AG04450 (cell line): Measurements from ENCODE around the gene C16orf87. TPM values are rescaled to one million over a fixed set of nuclear protein-coding genes. Genes with fewer than 3 reads are reported as not detected.
A peak's percentile ranks its signal among the peaks of the same experiment; 100 is the strongest.

Source experiments
- CTCF ChIA-PET: fragments of 300-600, 350-600 bp; formaldehyde crosslinking; extraction: SDS; loops from one replicate; lab custom pipeline; 2022; ENCODE audit warnings: antibody characterized with exemption, inconsistent platforms; lab: Charles Lee
- POLR2A ChIA-PET: fragments of 350-600 bp; formaldehyde crosslinking; extraction: SDS; loops from one replicate; lab custom pipeline; 2021; ENCODE audit warnings: antibody characterized with exemption, inconsistent platforms; lab: Yijun Ruan, JAX
- DNase-seq: peaks from one replicate; pipeline ENCODE4 v3.0.0-alpha.2; 2011; ENCODE audit warnings: low read depth, low spot score
- H3K27ac ChIP-seq: one replicate; pipeline ENCODE4 v1.5.1; 2012; ENCODE audit warnings: low read depth, low read length, control low read depth
- H3K27me3 ChIP-seq: one replicate; pipeline ENCODE4 v1.6.0; 2012; ENCODE audit warnings: low read length; ENCODE audit not compliant: control insufficient read depth, insufficient read depth
- H3K4me3 ChIP-seq: 2 replicates; pipeline ENCODE4 v1.5.1; 2011; ENCODE audit warnings: mild to moderate bottlenecking, low read depth, low read length, control low read depth
- H3K9me3 ChIP-seq: 2 replicates; pipeline ENCODE4 v1.5.1; 2012; ENCODE audit warnings: low read length; ENCODE audit not compliant: control insufficient read depth, insufficient read depth
- polyA plus RNA-seq: library from polyadenylated mRNA; depleted of rRNA; stranded (reverse); fragments of >200 nt; gene quantifications from 2 replicates; pipeline ENCODE4 v1.2.3, GENCODE V29; 2011
- TF ChIP-seq, protein P1 (sequence below): IDR thresholded peaks from 2 replicates; pipeline ENCODE4 v1.5.1; 2011; ENCODE audit warnings: low read depth, low read length, control low read depth, inconsistent platforms

The C16orf87 gene
- polyA plus RNA-seq, 1 experiment, result 21.7 TPM

DNA sequence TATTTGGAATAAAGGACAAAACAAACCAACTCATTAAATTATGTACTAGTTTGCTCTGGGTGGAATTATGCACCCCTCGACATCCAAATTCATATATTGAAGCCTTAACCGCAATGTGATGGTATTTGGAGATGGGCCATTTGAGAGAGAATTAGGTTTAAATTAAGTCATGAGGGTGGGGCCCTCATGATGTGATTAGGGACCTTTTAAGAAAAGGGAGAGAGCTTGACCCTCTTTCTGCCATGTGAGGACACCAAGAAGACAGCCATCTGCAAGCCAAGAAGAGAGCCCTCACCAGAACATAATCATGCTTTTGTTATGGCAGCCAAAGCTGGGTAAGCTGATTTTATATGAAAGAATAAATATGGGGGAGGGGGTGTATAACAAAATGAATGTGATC, 2.0 kb downstream of the C16orf87 start:
- Histone ChIP-seq H3K4me3 (peak overlapping the region; percentile 79), H3K27ac (no peak overlapping the region), H3K9me3 (no peaks in the 10 kb centered on the region; the same call in 1 of the 2 replicates), H3K27me3 (no peaks in the 10 kb centered on the region)
- ChIA-PET POLR2A (no interaction called here), CTCF (interaction anchor here (0.6 to 2.4 kb wide), 3 partner anchors 27 to 155 kb away, joined by 3 to 11 read pairs (median 10); no protein-coding TSS in a partner anchor)
- DNase-seq, result no peak
- TF ChIP-seq, protein P1, sequence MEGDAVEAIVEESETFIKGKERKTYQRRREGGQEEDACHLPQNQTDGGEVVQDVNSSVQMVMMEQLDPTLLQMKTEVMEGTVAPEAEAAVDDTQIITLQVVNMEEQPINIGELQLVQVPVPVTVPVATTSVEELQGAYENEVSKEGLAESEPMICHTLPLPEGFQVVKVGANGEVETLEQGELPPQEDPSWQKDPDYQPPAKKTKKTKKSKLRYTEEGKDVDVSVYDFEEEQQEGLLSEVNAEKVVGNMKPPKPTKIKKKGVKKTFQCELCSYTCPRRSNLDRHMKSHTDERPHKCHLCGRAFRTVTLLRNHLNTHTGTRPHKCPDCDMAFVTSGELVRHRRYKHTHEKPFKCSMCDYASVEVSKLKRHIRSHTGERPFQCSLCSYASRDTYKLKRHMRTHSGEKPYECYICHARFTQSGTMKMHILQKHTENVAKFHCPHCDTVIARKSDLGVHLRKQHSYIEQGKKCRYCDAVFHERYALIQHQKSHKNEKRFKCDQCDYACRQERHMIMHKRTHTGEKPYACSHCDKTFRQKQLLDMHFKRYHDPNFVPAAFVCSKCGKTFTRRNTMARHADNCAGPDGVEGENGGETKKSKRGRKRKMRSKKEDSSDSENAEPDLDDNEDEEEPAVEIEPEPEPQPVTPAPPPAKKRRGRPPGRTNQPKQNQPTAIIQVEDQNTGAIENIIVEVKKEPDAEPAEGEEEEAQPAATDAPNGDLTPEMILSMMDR, result no peak

DNA sequence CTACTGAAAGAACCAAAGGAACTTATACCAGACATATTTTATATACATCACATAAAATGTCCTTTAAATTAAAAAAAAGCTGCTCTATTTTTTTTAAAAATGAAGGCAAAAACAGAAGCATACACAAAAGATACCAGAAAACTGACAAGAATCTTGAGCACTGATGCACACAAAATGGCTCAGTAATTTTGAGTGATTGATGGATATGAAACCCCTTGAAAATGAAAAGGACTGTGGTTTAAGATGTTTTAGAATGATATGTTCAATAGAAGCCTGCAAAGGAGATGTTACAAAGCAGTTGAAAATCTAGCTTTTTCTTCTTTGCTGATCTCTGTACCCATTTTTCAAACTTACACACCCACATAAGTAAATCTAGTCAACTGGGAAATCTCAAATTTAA, 2.7 kb downstream of the C16orf87 start:
- H3K27ac ChIP-seq, result no peak overlapping the region
- H3K9me3 ChIP-seq, result no peaks in the 10 kb centered on the region; the same call in 1 of the 2 replicates
- ChIA-PET CTCF (interaction anchor here (2.3 to 2.4 kb wide), 2 partner anchors 27 to 154 kb away, joined by 10 to 11 read pairs; no protein-coding TSS in a partner anchor), POLR2A (no interaction called here)
- no peak overlapping the region for H3K4me3 ChIP-seq
- DNase-seq, result no peak
- TF ChIP-seq, protein P1, result no peak
- no peaks in the 10 kb centered on the region for H3K27me3 ChIP-seq

DNA sequence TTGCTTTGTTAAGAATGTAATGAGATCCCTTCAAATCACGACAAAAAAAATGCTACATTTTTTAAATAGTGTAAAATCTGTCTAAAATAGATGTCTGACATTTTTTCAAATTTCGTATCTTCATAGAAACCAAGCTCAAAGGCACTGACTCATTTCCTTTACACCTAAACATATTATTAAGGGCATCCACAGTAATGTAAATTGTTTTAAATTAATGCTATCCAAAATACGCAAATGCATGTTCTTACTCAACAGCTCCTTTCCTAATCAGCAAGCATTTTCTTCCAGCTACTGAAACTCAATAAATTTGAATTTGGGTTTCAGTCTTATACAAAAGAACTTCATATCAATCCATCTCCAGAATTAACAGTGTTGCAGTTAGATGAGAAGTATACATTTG, 4.3 kb downstream of the C16orf87 start:
- Histone ChIP-seq H3K27me3 (no peaks in the 10 kb centered on the region), H3K9me3 (no peaks in the 10 kb centered on the region; the same call in 1 of the 2 replicates), H3K27ac (no peak overlapping the region), H3K4me3 (peak overlapping the region; percentile 3; the same call in 1 of the 2 replicates)
- peak; percentile 49 for DNase-seq
- POLR2A ChIA-PET, result interaction anchor here (0.8 kb wide), 2 partner anchors 18 to 37 kb away, joined by 3 read pairs; no protein-coding TSS in a partner anchor
- CTCF ChIA-PET, result interaction anchor here (0.7 to 1.5 kb wide), 4 partner anchors 25 to 197 kb away, joined by 3 to 8 read pairs (median 4); partner anchors contain the start of gene ORC6
- TF ChIP-seq, protein P1, result no peak

DNA sequence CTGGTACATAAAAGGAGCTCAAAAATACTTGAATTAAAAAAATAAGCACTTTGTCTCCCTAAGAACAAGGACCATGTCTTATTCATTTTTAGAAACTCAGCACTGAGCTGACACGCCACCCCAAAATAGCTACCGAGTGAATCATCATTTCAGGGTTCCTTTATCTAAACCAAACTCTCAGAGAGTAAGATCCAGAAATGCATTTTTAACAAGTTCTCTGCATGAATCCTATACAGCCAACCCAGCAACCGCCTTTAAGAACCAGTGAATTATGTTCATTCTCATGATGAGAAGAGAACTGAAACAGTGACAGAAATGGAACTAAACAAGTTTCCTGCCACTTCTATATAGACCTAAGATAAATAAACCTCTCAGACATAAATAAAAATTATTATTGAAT, 8.7 kb downstream of the C16orf87 start:
- Histone ChIP-seq H3K27me3 (no peaks in the 10 kb centered on the region), H3K9me3 (no peaks in the 10 kb centered on the region), H3K4me3 (no peak overlapping the region), H3K27ac (no peak overlapping the region)
- ChIA-PET POLR2A (interaction anchor here (0.9 kb wide), 1 partner anchor 9 kb away, joined by 4 read pairs; no protein-coding TSS in a partner anchor), CTCF (interaction anchor here (0.6 to 1.9 kb wide), 4 partner anchors 9 to 148 kb away, joined by 3 to 6 read pairs (median 4); no protein-coding TSS in a partner anchor)
- peak; percentile 36 for DNase-seq
- TF ChIP-seq, protein P1, result no peak

DNA sequence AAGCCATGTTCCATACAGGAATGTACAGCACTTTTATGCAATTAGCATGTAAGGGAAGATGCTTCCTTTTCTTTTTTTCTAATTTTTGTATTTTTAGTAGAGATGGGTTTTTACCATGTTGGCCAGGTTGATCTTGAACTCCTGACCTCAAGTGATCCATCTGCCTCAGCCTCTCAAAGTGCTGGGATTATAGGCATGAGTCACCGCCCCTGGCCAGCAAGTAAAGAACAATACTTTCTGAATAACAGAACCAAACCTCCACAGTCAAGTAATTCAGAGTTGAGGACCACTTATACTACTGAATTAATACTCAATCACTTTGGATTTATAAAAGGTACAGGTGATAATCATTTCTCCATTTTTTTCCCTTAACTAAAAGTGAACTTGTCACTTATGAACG, 13.0 kb downstream of the C16orf87 start:
- TF ChIP-seq, protein P1, result no peak
- CTCF ChIA-PET, result no interaction called here
- H3K27me3 ChIP-seq, result no peaks in the 10 kb centered on the region
- no peak for DNase-seq
- no peak overlapping the region for H3K4me3 ChIP-seq
- H3K9me3 ChIP-seq, result no peaks in the 10 kb centered on the region
- H3K27ac ChIP-seq, result no peak overlapping the region
- POLR2A ChIA-PET, result no interaction called here
